K562 (cell line): ENCODE measurements around the gene PHF14. TPM values are rescaled to one million over a fixed set of nuclear protein-coding genes. Genes with fewer than 3 reads are reported as not detected.

Experiments used
- BACH1 ChIP-seq: fragments of 200-800 bp; sonication (Bioruptor generic); IDR thresholded peaks from 2 replicates; pipeline ENCODE4 v1.6.1; 2016; ENCODE audit warnings: missing genetic modification characterization, missing compliant biosample characterization
- MEF2A ChIP-seq: IDR thresholded peaks from 2 replicates; pipeline ENCODE4 v1.6.1; 2011; ENCODE audit warnings: low read depth, mild to moderate bottlenecking, low read length, moderate library complexity; ENCODE audit not compliant: control insufficient read depth
- NCOA1 ChIP-seq: fragments of 450-650 bp; IDR thresholded peaks from 2 replicates; pipeline ENCODE4 v1.6.1; 2016; ENCODE audit warnings: low read depth
- SMAD3 ChIP-seq: fragments of 450-650 bp; formaldehyde crosslinking; conservative IDR thresholded peaks from 2 replicates; pipeline ENCODE4 v1.4.0; 2020; ENCODE audit warnings: mild to moderate bottlenecking
- SMARCA4 ChIP-seq: fragments of 450-650 bp; IDR thresholded peaks from 2 replicates; pipeline ENCODE4 v1.6.1; 2016
- SP1 ChIP-seq: sonication (generic); formaldehyde crosslinking; IDR thresholded peaks from 2 replicates; pipeline ENCODE4 v1.8.1; 2022; ENCODE audit warnings: mild to moderate bottlenecking, missing genetic modification reagents
- SPI1 ChIP-seq: IDR thresholded peaks from 2 replicates; pipeline ENCODE4 v1.6.1; 2011; ENCODE audit warnings: low read depth, low read length, control low read depth, borderline replicate concordance
- XRCC4 ChIP-seq: IDR thresholded peaks from one replicate; pipeline ENCODE4 v1.6.1; 2011; ENCODE audit not compliant: insufficient read depth, insufficient read length; ENCODE audit errors: extremely low read depth
- YBX1 ChIP-seq: fragments of 450-650 bp; IDR thresholded peaks from 2 replicates; pipeline ENCODE4 v1.7.1; 2016; ENCODE audit warnings: mild to moderate bottlenecking
- ZEB2 ChIP-seq: fragments of 450-650 bp; IDR thresholded peaks from 2 replicates; pipeline ENCODE4 v1.6.1; 2016
- polyA plus RNA-seq, 8 experiments: library from polyadenylated mRNA; depleted of rRNA in 4 of 8; stranded (reverse) in 5 of 8; unstranded in 3 of 8; fragments of >200 nt; fragmentation: Nextera tagmentation in 2 of 8; fragmentation: Illumina TruSeq in 1 of 8; extraction: Ambion mirVana in 2 of 8; extraction: Trizol in 1 of 8; gene quantifications; 2 replicates each; pipeline versions ENCODE4 v1.2.1 to v1.2.3, GENCODE V29; 2011 to 2014; ENCODE audit warnings: inconsistent platforms in 1 of 8, missing spikeins in 1 of 8
- total RNA-seq, 7 experiments: library from RNA; depleted of rRNA in 6 of 7; stranded (reverse); fragments of >200 nt in 6 of 7; fragmentation: Illumina TruSeq in 2 of 7; extraction: Trizol in 2 of 7; gene quantifications; 2 replicates each; pipeline versions ENCODE4 v1.2.1 to v1.2.3, GENCODE V29; 2011 to 2021; ENCODE audit warnings: low replicate concordance in 1 of 7
- TF ChIP-seq, protein P1 (sequence below): sonication (generic); formaldehyde crosslinking; IDR thresholded peaks from 2 replicates; pipeline ENCODE4 v1.8.0; 2022; ENCODE audit warnings: mild to moderate bottlenecking, missing genetic modification reagents
- TF ChIP-seq, protein P2 (sequence below): sonication (generic); formaldehyde crosslinking; IDR thresholded peaks from 2 replicates; pipeline ENCODE4 v1.8.1; 2022; ENCODE audit warnings: missing genetic modification reagents
- TF ChIP-seq, protein P3 (sequence below): IDR thresholded peaks from 2 replicates; pipeline ENCODE4 v1.6.1; 2012; ENCODE audit warnings: low read depth, low read length, improper control_type of control experiment, borderline replicate concordance
- TF ChIP-seq, protein P4 (sequence below): fragments of 450-650 bp; IDR thresholded peaks from 2 replicates; pipeline ENCODE4 v1.6.1; 2017; ENCODE audit warnings: antibody characterized with exemption, mild to moderate bottlenecking

Gene PHF14
- total and polyA plus RNA-seq, 9 of the 15 experiments (the other 6 are each of a cell fraction or from before 2014, with no cell fraction given), result 27.5 to 67.6 (median 41.4) TPM

DNA sequence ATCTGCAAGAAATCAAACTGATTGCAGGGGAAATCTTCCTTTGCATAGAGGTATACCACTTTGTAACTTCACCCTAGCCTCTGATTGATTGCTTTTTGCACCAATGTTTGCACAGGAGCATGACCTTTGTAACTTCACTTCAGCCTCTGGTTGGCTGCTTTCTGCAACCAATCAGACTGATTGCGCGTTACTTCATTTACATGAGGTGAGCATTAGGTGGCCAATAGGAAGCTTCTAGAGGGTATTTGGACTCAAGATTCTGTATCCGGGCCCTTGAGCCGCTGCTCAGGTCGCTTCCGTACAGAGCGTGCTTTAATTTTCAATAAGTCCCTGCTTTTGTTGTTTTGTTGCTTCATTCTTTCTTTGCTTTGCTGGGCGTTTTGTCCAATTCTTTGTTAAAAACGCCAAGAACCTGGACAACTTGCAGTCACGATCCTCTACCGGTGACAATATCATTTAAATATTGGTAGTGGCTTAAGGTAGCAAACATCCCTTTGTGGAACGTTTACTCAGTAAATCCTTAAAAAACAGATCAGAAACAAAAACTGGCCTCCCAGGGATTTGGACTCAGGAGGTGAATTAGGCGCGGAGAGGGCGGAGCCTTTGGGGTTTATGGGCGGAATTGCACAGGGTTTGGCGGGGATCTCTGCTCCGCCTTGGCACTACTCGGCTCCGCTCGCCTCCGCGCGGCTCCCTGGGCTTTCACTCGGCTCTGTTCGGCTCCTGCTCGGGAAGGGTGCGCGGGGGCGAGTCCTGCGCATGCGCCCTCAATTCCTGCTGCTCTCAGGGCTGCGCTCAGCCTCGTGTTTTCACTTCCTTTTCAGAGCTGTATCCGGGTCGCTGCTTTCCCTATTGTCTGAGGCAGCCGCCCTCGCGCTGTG lies at the start of gene PHF14 (continued):
- TF ChIP-seq, protein P1, sequence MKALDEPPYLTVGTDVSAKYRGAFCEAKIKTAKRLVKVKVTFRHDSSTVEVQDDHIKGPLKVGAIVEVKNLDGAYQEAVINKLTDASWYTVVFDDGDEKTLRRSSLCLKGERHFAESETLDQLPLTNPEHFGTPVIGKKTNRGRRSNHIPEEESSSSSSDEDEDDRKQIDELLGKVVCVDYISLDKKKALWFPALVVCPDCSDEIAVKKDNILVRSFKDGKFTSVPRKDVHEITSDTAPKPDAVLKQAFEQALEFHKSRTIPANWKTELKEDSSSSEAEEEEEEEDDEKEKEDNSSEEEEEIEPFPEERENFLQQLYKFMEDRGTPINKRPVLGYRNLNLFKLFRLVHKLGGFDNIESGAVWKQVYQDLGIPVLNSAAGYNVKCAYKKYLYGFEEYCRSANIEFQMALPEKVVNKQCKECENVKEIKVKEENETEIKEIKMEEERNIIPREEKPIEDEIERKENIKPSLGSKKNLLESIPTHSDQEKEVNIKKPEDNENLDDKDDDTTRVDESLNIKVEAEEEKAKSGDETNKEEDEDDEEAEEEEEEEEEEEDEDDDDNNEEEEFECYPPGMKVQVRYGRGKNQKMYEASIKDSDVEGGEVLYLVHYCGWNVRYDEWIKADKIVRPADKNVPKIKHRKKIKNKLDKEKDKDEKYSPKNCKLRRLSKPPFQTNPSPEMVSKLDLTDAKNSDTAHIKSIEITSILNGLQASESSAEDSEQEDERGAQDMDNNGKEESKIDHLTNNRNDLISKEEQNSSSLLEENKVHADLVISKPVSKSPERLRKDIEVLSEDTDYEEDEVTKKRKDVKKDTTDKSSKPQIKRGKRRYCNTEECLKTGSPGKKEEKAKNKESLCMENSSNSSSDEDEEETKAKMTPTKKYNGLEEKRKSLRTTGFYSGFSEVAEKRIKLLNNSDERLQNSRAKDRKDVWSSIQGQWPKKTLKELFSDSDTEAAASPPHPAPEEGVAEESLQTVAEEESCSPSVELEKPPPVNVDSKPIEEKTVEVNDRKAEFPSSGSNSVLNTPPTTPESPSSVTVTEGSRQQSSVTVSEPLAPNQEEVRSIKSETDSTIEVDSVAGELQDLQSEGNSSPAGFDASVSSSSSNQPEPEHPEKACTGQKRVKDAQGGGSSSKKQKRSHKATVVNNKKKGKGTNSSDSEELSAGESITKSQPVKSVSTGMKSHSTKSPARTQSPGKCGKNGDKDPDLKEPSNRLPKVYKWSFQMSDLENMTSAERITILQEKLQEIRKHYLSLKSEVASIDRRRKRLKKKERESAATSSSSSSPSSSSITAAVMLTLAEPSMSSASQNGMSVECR (CRISPR knock-in tag), result 0 out of 2 replicates have a peak, but pooled peaks have one; percentile 47
- TF ChIP-seq YBX1 (no peak), ZEB2 (no peak), SMARCA4 (0 out of 2 replicates have a peak, but pooled peaks have one; percentile 15), SPI1 (peak; percentile 86), BACH1 (tag) (no peak), SP1 (no peak), MEF2A (no peak), XRCC4 (no peak), SMAD3 (no peak), NCOA1 (no peak)
- TF ChIP-seq, protein P2, sequence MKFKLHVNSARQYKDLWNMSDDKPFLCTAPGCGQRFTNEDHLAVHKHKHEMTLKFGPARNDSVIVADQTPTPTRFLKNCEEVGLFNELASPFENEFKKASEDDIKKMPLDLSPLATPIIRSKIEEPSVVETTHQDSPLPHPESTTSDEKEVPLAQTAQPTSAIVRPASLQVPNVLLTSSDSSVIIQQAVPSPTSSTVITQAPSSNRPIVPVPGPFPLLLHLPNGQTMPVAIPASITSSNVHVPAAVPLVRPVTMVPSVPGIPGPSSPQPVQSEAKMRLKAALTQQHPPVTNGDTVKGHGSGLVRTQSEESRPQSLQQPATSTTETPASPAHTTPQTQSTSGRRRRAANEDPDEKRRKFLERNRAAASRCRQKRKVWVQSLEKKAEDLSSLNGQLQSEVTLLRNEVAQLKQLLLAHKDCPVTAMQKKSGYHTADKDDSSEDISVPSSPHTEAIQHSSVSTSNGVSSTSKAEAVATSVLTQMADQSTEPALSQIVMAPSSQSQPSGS, result no peak
- TF ChIP-seq, protein P3, sequence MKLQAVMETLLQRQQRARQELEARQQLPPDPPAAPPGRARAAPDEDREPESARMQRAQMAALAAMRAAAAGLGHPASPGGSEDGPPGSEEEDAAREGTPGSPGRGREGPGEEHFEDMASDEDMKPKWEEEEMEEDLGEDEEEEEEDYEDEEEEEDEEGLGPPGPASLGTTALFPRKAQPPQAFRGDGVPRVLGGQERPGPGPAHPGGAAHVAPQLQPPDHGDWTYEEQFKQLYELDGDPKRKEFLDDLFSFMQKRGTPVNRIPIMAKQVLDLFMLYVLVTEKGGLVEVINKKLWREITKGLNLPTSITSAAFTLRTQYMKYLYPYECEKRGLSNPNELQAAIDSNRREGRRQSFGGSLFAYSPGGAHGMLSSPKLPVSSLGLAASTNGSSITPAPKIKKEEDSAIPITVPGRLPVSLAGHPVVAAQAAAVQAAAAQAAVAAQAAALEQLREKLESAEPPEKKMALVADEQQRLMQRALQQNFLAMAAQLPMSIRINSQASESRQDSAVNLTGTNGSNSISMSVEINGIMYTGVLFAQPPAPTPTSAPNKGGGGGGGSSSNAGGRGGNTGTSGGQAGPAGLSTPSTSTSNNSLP, result no peak
- TF ChIP-seq, protein P4, sequence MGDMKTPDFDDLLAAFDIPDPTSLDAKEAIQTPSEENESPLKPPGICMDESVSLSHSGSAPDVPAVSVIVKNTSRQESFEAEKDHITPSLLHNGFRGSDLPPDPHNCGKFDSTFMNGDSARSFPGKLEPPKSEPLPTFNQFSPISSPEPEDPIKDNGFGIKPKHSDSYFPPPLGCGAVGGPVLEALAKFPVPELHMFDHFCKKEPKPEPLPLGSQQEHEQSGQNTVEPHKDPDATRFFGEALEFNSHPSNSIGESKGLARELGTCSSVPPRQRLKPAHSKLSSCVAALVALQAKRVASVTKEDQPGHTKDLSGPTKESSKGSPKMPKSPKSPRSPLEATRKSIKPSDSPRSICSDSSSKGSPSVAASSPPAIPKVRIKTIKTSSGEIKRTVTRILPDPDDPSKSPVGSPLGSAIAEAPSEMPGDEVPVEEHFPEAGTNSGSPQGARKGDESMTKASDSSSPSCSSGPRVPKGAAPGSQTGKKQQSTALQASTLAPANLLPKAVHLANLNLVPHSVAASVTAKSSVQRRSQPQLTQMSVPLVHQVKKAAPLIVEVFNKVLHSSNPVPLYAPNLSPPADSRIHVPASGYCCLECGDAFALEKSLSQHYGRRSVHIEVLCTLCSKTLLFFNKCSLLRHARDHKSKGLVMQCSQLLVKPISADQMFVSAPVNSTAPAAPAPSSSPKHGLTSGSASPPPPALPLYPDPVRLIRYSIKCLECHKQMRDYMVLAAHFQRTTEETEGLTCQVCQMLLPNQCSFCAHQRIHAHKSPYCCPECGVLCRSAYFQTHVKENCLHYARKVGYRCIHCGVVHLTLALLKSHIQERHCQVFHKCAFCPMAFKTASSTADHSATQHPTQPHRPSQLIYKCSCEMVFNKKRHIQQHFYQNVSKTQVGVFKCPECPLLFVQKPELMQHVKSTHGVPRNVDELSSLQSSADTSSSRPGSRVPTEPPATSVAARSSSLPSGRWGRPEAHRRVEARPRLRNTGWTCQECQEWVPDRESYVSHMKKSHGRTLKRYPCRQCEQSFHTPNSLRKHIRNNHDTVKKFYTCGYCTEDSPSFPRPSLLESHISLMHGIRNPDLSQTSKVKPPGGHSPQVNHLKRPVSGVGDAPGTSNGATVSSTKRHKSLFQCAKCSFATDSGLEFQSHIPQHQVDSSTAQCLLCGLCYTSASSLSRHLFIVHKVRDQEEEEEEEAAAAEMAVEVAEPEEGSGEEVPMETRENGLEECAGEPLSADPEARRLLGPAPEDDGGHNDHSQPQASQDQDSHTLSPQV, result no peak
